ENCODE results near the gene DNAH17. TPM values are rescaled to one million over a fixed set of nuclear protein-coding genes. Genes with fewer than 3 reads are reported as not detected.

DNAH17 gene
- total RNA-seq, 1 experiment from 2014 or later: 0.69 TPM

DNA sequence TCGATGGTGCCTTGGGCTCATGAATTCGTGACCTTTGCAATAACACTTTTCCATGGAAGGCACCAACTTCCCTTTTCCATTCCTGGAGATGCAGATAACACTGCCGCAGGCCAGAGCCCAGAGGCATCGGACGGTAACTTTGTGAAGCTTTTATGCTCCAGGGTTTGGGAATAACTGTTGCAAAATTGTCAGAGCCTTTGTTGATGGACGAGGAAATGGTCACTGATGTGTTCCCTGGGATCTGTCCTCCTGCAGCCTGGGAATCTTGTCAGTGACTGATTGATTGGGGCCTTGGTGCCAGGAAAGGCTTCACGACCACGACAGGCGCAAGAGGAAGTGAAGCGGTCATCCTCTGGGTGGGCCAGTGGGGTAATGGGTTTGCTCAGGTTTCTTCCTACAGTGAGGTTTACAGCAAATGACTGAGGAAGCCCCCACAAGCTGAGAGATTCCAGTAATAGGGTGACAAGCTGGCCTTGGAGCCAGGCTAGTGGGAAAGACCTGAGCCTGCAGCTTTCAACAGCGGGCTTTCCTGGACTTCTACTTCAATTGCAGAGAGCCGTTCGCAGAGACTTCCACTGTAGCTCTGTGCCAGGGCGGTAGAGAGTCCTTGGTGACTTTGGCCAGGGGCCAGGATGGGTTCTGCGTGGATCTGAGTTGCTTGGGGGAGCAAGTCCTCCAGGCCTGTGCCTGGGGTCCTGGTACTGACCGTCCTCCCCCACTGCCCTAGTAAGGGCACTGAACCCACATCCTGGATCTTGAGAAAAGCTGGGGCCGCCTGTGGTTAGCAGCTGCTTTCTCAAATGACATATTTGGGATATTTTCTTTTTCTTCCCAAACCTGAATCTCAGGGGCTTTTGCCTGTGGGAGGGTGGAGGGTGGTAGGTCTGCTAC, 161.1 kb downstream of the DNAH17 start:
- H3K27me3 ChIP-seq (ENCODE audit: insufficient read depth, low read length): no peaks in the 10 kb centered on the region
- no peak overlapping the region for H3K4me2 ChIP-seq (ENCODE audit: low read length)
- H2AFZ ChIP-seq (ENCODE audit: low read depth, low read length, poor library complexity, severe bottlenecking): no peak overlapping the region
- RAD21 ChIA-PET (ENCODE audit: low non-redundant PET in 1 of 2, low total read pairs in 2 of 2, uncharacterized antibody in 2 of 2, unreplicated experiment in 2 of 2): no interaction called here
- intact Hi-C loops (cut with micrococcal nuclease): no loop called here
- ATAC-seq: no peak
- peaks cover 44% of the 10 kb centered on the region for H3K79me2 ChIP-seq (ENCODE audit: insufficient read depth, low read length)
- peaks cover 28% of the 10 kb centered on the region in 2 experiments; a peak in 3 of 4 replicates for H3K36me3 ChIP-seq (ENCODE audit: control insufficient read depth in 1 of 2, insufficient read depth in 2 of 2, low read length in 2 of 2)
- H4K20me1 ChIP-seq (ENCODE audit: insufficient read depth): peaks cover 6% of the 10 kb centered on the region; the same call in 1 of the 2 replicates
- DNase-seq (ENCODE audit: low read depth, low spot score): no peak
- BruUV-seq (replicated peaks): no TSS peak
- no peak overlapping the region for H3K4me3 ChIP-seq (replicated peaks in 1 of 2; ENCODE audit: low read depth in 1 of 2, low read length in 2 of 2)
- no peaks in the 10 kb centered on the region for H3K9me3 ChIP-seq (ENCODE audit: control insufficient read depth in 1 of 2, insufficient read depth in 1 of 2, low read depth in 1 of 2, low read length in 2 of 2)
- CTCF ChIA-PET: no interaction called here
- TF ChIP-seq, protein P1, sequence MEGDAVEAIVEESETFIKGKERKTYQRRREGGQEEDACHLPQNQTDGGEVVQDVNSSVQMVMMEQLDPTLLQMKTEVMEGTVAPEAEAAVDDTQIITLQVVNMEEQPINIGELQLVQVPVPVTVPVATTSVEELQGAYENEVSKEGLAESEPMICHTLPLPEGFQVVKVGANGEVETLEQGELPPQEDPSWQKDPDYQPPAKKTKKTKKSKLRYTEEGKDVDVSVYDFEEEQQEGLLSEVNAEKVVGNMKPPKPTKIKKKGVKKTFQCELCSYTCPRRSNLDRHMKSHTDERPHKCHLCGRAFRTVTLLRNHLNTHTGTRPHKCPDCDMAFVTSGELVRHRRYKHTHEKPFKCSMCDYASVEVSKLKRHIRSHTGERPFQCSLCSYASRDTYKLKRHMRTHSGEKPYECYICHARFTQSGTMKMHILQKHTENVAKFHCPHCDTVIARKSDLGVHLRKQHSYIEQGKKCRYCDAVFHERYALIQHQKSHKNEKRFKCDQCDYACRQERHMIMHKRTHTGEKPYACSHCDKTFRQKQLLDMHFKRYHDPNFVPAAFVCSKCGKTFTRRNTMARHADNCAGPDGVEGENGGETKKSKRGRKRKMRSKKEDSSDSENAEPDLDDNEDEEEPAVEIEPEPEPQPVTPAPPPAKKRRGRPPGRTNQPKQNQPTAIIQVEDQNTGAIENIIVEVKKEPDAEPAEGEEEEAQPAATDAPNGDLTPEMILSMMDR (IDR thresholded peaks at IDR 0.05 in 2 of 3, conservative IDR thresholded peaks at IDR 0.05 in 1 of 3; ENCODE audit: borderline replicate concordance in 1 of 3, insufficient read depth in 1 of 3, low read depth in 2 of 3, low read length in 2 of 3): no peak
- TF ChIP-seq ELF1 (IDR thresholded peaks at IDR 0.05; ENCODE audit: borderline replicate concordance, low read depth) (no peak), EZH2phosphoT487 (IDR thresholded peaks at IDR 0.05; ENCODE audit: borderline replicate concordance) (no peak), EGR1 (IDR thresholded peaks at IDR 0.05; ENCODE audit: low read depth) (no peak), EZH2 (IDR thresholded peaks at IDR 0.05) (no peak), RAD21 (IDR thresholded peaks at IDR 0.05; ENCODE audit: low read depth) (no peak), FOSL1 (IDR thresholded peaks at IDR 0.05; ENCODE audit: low read depth) (no peak), CBX3 (IDR thresholded peaks at IDR 0.05; ENCODE audit: low read depth) (no peak), ZFX (IDR thresholded peaks at IDR 0.05) (no peak), YY1 (IDR thresholded peaks at IDR 0.05; ENCODE audit: extremely low read depth, insufficient replicate concordance, low read depth, low read length) (no peak)
- TF ChIP-seq, protein P2, sequence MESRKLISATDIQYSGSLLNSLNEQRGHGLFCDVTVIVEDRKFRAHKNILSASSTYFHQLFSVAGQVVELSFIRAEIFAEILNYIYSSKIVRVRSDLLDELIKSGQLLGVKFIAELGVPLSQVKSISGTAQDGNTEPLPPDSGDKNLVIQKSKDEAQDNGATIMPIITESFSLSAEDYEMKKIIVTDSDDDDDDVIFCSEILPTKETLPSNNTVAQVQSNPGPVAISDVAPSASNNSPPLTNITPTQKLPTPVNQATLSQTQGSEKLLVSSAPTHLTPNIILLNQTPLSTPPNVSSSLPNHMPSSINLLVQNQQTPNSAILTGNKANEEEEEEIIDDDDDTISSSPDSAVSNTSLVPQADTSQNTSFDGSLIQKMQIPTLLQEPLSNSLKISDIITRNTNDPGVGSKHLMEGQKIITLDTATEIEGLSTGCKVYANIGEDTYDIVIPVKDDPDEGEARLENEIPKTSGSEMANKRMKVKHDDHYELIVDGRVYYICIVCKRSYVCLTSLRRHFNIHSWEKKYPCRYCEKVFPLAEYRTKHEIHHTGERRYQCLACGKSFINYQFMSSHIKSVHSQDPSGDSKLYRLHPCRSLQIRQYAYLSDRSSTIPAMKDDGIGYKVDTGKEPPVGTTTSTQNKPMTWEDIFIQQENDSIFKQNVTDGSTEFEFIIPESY (IDR thresholded peaks at IDR 0.05; ENCODE audit: extremely low read depth, insufficient replicate concordance, low read length): no peak
- TF ChIP-seq, protein P3, sequence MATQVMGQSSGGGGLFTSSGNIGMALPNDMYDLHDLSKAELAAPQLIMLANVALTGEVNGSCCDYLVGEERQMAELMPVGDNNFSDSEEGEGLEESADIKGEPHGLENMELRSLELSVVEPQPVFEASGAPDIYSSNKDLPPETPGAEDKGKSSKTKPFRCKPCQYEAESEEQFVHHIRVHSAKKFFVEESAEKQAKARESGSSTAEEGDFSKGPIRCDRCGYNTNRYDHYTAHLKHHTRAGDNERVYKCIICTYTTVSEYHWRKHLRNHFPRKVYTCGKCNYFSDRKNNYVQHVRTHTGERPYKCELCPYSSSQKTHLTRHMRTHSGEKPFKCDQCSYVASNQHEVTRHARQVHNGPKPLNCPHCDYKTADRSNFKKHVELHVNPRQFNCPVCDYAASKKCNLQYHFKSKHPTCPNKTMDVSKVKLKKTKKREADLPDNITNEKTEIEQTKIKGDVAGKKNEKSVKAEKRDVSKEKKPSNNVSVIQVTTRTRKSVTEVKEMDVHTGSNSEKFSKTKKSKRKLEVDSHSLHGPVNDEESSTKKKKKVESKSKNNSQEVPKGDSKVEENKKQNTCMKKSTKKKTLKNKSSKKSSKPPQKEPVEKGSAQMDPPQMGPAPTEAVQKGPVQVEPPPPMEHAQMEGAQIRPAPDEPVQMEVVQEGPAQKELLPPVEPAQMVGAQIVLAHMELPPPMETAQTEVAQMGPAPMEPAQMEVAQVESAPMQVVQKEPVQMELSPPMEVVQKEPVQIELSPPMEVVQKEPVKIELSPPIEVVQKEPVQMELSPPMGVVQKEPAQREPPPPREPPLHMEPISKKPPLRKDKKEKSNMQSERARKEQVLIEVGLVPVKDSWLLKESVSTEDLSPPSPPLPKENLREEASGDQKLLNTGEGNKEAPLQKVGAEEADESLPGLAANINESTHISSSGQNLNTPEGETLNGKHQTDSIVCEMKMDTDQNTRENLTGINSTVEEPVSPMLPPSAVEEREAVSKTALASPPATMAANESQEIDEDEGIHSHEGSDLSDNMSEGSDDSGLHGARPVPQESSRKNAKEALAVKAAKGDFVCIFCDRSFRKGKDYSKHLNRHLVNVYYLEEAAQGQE (IDR thresholded peaks at IDR 0.05; ENCODE audit: low read depth): no peak
- no peaks in the 10 kb centered on the region for H3K4me1 ChIP-seq (ENCODE audit: control insufficient read depth in 1 of 2, insufficient read depth in 2 of 2, low read length in 2 of 2)
- no peaks in the 10 kb centered on the region for H3K9me2 ChIP-seq (ENCODE audit: insufficient read depth)
- no peak overlapping the region for H3K9ac ChIP-seq (ENCODE audit: low read length)
- POLR2A ChIA-PET: no interaction called here
- H3K27ac ChIP-seq (ENCODE audit: low read depth, low read length): no peak overlapping the region

Data from HCT116 (cell line).